ENCODE results near the gene SUGCT.

Gene SUGCT

GRCh38 chr7:40714363-40715052, 579.7 kb downstream of the SUGCT start:
- no peak for DNase-seq

DNA sequence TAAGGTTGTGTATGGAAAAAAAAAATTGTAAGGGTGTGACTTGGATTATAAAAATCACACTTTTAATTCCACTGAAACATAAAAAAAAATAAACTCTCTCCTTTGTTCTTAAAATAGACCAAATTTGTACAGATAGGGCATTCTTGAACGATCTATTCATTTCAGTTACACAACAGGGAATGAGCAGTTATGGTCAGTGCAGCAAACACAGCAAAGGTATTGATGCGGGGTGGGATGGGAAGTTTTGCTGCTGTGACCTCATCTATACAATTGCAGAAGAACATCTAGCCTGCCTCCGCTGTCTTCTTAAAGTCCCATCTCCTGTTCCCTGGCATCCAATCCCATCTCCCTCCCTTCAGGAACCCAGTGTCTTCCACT, 580.2 kb downstream of the SUGCT start:
- DNase-seq = no peak

DNA sequence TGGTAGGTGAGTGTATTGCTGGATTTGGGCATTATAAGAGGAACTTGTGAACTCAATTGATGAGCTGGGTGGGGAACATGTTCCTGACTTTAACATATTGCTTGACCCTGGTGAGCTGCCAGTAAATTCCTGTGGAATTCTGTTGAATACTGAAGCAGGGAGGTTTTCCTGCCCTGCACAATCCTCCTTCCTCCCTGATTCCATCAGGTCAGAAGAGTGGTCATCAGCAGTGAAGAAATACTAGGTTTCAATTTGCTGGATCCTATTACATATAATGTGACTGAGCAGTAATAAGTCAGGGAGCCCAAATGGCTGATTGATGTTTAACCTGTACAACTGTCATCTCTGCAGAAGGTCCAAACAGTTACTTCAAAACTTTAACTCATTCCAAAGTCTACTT, 581.2 kb downstream of the SUGCT start:
- DNase-seq = no peak

DNA sequence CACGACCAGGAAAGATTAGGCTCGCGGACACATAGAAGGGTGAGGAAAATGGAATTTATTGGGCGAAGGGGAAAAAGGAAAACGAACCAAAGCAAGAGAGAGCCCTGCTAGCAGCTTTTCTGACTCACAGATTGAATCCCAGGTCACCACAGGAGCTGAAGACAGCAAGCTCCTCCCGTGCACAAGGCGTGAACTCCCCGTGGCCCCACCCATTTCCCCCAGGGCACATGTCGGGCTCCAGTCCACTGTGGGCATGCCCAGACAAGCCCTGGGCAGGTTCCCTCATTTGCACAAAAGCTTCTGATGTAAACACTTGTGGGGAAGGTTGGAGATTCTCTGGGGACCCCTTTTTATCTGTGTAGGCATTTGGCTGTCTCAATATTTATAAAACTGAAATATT, 582.4 kb downstream of the SUGCT start:
- no peak for DNase-seq

DNA sequence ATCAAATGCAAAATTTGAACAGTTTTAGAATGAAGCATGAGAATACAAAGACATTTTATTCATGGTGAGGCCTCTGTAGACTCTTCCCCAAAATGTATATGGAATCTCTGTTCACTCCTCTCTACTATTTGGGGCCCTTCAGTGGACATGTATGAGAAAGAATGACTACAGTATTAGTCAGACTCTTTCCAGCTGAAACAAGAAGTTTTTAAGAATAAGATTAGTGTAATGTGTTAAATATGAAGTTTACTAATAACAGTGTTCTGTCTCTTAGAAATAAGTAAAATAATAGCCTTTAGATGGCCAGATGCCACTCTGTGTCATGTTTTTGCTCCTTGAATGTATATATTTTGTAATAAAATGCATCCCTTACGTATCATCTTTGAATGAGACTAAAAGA, 585.6 kb downstream of the SUGCT start:
- no peak for DNase-seq

GRCh38 chr7:40721342-40721949, 586.6 kb downstream of the SUGCT start:
- DNase-seq = no peak

GRCh38 chr7:40722242-40722641, 587.4 kb downstream of the SUGCT start:
- DNase-seq = no peak

GRCh38 chr7:40723829-40724228, 589.0 kb downstream of the SUGCT start:
- DNase-seq = no peak

GRCh38 chr7:40726559-40726958, 591.8 kb downstream of the SUGCT start:
- no peak for DNase-seq

DNA sequence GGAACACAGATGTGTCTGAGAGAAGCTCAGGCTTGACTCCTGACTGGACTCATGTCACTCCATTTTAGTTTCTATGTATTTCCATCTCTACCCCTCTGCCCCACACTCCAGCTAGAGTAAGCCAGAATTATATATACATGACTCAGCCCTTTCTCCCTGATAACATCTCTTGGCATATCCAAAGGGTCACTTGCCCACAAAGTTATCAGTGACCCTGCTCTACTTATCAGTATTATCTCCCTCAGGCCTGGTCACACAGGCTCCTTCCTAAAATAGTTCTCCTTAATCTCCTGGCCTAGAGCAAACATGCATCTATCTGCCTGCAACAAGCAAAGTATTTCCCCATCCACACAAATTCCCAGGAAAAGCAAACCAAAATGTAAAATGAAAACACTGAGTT, 598.3 kb downstream of the SUGCT start:
- no peak for DNase-seq

GRCh38 chr7:40733578-40733977, 598.8 kb downstream of the SUGCT start:
- DNase-seq = no peak

- DNase-seq = no peak
These were observed 604.5 kb downstream of the SUGCT start for GRCh38 chr7:40739257-40739656.

GRCh38 chr7:40742270-40742669, 607.5 kb downstream of the SUGCT start:
- DNase-seq = no peak

- DNase-seq = peak in 2 of 56 donors; percentile 3 to 5
These were observed 612.2 kb downstream of the SUGCT start for GRCh38 chr7:40746841-40747556.

DNA sequence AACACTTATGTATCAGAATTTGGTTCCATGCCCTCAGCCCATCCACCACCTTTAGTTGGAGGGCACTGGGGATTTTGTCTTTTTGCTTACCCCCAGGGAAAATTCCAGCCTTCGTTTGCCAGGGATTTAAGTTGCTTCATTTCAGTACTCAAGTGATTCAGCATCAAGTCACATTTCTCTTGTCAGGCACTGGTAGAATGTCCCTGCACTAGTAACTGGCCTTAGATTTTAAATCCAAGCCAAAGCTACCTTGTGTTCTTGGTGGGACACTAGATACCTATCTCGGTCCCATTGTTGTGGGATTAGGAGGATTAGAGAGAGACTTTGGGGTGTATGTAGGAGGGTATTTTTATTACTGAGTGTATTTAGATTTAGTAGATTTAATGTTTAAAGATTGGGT, 613.1 kb downstream of the SUGCT start:
- no peak for DNase-seq

DNA sequence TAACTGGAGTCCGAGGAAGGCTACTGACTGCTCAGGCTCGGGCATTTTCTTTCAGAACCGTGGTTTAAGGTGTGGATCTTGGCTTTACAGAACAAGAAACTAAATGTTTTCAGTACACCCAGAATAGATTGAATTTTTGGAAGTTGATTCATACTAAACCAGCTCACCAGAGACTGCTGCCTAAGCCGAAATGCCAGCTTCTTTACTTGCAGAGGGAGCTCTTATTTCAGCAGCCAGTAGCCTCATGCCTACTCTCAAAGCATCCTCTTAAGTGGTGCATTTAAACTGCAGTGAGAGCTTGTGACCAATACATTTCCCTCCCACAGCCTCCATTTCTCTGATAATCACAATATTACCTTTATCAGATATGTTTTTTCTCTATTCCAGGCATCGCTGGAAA, 615.1 kb downstream of the SUGCT start:
- no peak for DNase-seq

DNA sequence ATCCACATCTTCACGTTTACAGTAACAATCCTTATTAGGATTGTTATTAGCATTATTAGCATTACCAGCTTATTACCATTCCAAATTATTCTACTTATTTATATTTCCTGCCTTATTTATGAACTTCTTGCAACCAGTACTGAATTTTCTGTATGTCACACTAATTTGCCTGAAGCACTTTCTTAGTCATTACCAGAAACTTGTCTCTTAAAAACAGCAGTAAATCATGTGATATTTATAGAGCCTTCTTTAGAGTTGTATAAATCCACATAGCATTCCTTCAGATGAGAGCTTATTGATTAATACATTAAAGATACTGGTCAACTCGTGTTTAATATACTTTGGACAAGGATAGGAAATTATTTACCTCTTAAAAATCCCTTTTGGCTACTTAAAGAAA, 618.6 kb downstream of the SUGCT start:
- DNase-seq = no peak

GRCh38 chr7:40755438-40755837, 620.6 kb downstream of the SUGCT start:
- DNase-seq = no peak

DNA sequence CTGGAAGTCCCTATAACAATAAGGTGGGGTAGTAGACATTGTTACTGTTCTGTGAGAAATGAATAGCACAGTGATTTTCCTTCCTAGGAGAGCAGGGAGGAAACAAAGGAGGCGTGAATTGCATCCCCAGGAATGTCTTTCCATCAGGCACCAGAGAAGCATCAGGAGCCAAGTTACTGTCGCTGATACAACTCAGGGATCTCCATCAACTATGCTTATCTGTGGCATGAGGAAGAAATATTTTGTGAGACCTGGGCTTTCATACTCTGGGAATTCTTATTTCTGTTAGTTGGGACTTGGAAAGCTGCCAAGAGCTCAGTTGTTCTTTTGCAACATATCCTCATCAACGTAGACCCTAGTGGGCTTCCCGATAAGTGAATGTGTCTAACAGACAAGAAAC, 622.3 kb downstream of the SUGCT start:
- no peak for DNase-seq

GRCh38 chr7:40758590-40758989, 623.8 kb downstream of the SUGCT start:
- DNase-seq = no peak

- DNase-seq = no peak
These were observed 625.6 kb downstream of the SUGCT start for GRCh38 chr7:40760293-40760964.

DNA sequence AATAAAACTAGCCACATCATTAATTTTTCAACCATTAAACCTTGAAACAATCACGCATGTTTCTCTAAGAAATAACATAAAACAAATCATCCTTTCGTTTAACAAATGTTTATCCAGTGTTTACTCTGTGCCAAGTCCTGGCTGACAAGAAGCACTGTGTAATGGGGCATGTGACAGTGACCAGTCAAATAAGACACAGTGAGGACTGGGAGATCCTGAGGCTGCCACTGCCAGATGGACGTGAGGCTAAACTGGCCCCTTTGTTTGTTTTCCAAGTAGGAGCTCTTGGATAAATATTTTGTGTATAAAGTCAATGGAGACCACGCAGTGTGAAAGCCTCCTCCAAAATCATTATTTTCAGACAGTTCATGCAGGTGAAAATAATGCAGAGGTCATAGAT, 626.2 kb downstream of the SUGCT start:
- DNase-seq = peak in 16 of 56 donors; percentile 3 to 71 (median 22)
